ENCODE data around the gene SCARB1. TPM values are rescaled to one million over a fixed set of nuclear protein-coding genes. Genes with fewer than 3 reads are reported as not detected.

Gene SCARB1
- total RNA-seq, 1 experiment from 2014 or later, result 68.3 TPM

GRCh38 chr12:124761056-124761455 lies 102.6 kb downstream of the SCARB1 start:
- TF ChIP-seq, protein P1, sequence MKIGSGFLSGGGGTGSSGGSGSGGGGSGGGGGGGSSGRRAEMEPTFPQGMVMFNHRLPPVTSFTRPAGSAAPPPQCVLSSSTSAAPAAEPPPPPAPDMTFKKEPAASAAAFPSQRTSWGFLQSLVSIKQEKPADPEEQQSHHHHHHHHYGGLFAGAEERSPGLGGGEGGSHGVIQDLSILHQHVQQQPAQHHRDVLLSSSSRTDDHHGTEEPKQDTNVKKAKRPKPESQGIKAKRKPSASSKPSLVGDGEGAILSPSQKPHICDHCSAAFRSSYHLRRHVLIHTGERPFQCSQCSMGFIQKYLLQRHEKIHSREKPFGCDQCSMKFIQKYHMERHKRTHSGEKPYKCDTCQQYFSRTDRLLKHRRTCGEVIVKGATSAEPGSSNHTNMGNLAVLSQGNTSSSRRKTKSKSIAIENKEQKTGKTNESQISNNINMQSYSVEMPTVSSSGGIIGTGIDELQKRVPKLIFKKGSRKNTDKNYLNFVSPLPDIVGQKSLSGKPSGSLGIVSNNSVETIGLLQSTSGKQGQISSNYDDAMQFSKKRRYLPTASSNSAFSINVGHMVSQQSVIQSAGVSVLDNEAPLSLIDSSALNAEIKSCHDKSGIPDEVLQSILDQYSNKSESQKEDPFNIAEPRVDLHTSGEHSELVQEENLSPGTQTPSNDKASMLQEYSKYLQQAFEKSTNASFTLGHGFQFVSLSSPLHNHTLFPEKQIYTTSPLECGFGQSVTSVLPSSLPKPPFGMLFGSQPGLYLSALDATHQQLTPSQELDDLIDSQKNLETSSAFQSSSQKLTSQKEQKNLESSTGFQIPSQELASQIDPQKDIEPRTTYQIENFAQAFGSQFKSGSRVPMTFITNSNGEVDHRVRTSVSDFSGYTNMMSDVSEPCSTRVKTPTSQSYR (CRISPR knock-in tag; IDR thresholded peaks at IDR 0.05), result no peak
- TF ChIP-seq, protein P2, sequence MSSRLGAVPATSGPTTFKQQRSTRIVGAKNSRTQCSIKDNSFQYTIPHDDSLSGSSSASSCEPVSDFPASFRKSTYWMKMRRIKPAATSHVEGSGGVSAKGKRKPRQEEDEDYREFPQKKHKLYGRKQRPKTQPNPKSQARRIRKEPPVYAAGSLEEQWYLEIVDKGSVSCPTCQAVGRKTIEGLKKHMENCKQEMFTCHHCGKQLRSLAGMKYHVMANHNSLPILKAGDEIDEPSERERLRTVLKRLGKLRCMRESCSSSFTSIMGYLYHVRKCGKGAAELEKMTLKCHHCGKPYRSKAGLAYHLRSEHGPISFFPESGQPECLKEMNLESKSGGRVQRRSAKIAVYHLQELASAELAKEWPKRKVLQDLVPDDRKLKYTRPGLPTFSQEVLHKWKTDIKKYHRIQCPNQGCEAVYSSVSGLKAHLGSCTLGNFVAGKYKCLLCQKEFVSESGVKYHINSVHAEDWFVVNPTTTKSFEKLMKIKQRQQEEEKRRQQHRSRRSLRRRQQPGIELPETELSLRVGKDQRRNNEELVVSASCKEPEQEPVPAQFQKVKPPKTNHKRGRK (CRISPR knock-in tag; IDR thresholded peaks at IDR 0.05; ENCODE audit: borderline replicate concordance), result no peak
- TF ChIP-seq FOXP4 (CRISPR knock-in tag; IDR thresholded peaks at IDR 0.05) (no peak), PRDM15 (CRISPR knock-in tag; IDR thresholded peaks at IDR 0.05) (no peak), ZBTB21 (CRISPR knock-in tag; IDR thresholded peaks at IDR 0.05; ENCODE audit: borderline replicate concordance) (no peak)
- TF ChIP-seq, protein P3, sequence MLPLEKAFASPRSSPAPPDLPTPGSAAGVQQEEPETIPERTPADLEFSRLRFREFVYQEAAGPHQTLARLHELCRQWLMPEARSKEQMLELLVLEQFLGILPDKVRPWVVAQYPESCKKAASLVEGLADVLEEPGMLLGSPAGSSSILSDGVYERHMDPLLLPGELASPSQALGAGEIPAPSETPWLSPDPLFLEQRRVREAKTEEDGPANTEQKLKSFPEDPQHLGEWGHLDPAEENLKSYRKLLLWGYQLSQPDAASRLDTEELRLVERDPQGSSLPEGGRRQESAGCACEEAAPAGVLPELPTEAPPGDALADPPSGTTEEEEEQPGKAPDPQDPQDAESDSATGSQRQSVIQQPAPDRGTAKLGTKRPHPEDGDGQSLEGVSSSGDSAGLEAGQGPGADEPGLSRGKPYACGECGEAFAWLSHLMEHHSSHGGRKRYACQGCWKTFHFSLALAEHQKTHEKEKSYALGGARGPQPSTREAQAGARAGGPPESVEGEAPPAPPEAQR (CRISPR knock-in tag; IDR thresholded peaks at IDR 0.05), result no peak
- peaks cover 41% of the 10 kb centered on the region for H3K9me3 Mint-ChIP-seq
- peaks cover 3% of the 10 kb centered on the region for H3K27me3 Mint-ChIP-seq (ENCODE audit: low read depth)
- CTCF ChIA-PET, result interaction anchor here (0.9 to 2.3 kb wide), 3 partner anchors 11 to 49 kb away, joined by 3 to 8 read pairs (median 7); no protein-coding TSS in a partner anchor
- POLR2A ChIA-PET, result no interaction called here
- H3K27ac Mint-ChIP-seq, result no peak overlapping the region; the same call in 1 of the 2 replicates
- peaks cover 8% of the 10 kb centered on the region; the same call in 1 of the 2 replicates for H3K4me1 Mint-ChIP-seq
- H3K36me3 Mint-ChIP-seq, result peaks cover 31% of the 10 kb centered on the region
- H3K4me3 Mint-ChIP-seq, result no peak overlapping the region
- no peak for DNase-seq (ENCODE audit: low spot score)
- no peak for ATAC-seq

DNA sequence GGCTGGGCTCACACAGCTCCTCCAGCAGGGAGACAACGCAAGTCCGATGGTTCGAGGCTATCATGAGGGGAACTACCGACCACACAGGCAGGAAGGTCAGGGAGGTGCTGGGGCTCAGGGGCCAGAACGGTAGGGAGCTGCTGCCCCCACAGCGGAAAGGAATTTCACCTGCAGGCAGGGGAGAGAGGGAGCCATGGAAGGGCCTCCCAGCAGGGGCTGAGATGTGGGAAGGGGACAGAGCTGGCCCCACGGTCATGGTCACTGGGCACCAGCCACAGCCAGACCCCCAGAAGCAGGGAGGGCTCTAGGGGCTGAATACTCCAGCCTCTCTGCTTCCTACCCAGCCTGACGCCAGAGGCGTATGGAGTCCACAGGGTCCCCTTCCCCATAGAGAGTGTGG lies 103.1 kb downstream of the SCARB1 start:
- Mint-ChIP-seq H3K27me3 (ENCODE audit: low read depth) (peaks cover 3% of the 10 kb centered on the region), H3K9me3 (peaks cover 39% of the 10 kb centered on the region), H3K36me3 (peaks cover 29% of the 10 kb centered on the region), H3K27ac (no peak overlapping the region), H3K4me3 (no peak overlapping the region), H3K4me1 (peaks cover 10% of the 10 kb centered on the region)
- ChIA-PET CTCF (interaction anchor here (0.9 to 2.3 kb wide), 2 partner anchors 11 to 48 kb away, joined by 3 to 8 read pairs; no protein-coding TSS in a partner anchor), POLR2A (no interaction called here)
- TF ChIP-seq TCF7 (CRISPR knock-in tag; IDR thresholded peaks at IDR 0.05; ENCODE audit: low read depth), result no peak
- TF ChIP-seq, protein P4, sequence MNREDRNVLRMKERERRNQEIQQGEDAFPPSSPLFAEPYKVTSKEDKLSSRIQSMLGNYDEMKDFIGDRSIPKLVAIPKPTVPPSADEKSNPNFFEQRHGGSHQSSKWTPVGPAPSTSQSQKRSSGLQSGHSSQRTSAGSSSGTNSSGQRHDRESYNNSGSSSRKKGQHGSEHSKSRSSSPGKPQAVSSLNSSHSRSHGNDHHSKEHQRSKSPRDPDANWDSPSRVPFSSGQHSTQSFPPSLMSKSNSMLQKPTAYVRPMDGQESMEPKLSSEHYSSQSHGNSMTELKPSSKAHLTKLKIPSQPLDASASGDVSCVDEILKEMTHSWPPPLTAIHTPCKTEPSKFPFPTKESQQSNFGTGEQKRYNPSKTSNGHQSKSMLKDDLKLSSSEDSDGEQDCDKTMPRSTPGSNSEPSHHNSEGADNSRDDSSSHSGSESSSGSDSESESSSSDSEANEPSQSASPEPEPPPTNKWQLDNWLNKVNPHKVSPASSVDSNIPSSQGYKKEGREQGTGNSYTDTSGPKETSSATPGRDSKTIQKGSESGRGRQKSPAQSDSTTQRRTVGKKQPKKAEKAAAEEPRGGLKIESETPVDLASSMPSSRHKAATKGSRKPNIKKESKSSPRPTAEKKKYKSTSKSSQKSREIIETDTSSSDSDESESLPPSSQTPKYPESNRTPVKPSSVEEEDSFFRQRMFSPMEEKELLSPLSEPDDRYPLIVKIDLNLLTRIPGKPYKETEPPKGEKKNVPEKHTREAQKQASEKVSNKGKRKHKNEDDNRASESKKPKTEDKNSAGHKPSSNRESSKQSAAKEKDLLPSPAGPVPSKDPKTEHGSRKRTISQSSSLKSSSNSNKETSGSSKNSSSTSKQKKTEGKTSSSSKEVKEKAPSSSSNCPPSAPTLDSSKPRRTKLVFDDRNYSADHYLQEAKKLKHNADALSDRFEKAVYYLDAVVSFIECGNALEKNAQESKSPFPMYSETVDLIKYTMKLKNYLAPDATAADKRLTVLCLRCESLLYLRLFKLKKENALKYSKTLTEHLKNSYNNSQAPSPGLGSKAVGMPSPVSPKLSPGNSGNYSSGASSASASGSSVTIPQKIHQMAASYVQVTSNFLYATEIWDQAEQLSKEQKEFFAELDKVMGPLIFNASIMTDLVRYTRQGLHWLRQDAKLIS (CRISPR knock-in tag; IDR thresholded peaks at IDR 0.05; ENCODE audit: borderline replicate concordance), result no peak
- ATAC-seq, result no peak
- no peak for DNase-seq (ENCODE audit: low spot score)

All from WTC11 (cell line).